ENCODE results near the gene BLTP2. TPM values are rescaled to one million over a fixed set of nuclear protein-coding genes. Genes with fewer than 3 reads are reported as not detected.
A peak's percentile ranks its signal among the peaks of the same experiment; 100 is the strongest.

The BLTP2 gene
- total RNA-seq, 1 experiment from 2014 or later = 137 TPM

DNA sequence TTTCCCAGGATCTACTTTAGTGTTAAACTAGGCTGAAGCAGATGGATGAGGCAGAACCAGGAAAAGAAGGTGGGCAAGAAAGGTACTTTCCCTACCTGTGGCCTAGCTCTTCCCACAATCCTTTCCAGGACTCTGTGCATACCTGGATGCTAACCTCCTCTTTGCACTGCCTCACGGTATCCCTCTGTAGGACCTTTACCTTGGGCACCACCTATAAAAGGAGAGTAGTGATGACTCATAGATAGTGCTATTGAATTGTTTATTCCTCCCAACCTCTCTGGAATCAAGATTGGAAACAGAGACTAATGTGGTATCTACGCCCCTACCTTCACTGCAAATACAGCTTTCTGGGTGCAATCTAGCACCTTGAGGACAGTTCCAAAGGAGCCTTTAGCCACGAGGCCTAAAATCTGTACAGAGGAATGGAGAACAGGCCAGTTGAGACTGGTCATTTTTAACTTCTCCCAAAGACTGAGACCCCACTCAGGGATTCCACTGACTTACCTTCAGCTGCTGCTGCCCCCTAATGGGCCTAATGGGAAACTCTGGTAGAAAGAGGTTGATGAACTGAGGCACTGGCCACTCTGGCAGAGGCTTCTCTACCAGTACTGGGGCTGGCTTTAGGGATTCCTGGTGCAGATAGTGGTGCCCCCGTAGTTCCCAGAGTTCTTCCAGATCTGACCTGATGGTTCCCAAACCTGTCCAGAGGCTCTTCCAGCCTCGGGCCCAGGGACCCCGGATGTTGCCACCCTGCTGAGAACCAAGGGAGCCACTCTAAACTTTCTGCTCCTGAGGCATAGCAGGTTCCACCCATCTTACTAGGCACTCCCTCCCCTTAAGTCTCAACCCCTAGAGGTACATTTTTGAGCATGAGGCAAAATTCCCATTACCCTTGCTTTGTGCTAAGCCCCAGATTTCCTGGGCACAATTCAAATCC, 31.8 kb downstream of the BLTP2 start:
- TF ChIP-seq, protein P1, sequence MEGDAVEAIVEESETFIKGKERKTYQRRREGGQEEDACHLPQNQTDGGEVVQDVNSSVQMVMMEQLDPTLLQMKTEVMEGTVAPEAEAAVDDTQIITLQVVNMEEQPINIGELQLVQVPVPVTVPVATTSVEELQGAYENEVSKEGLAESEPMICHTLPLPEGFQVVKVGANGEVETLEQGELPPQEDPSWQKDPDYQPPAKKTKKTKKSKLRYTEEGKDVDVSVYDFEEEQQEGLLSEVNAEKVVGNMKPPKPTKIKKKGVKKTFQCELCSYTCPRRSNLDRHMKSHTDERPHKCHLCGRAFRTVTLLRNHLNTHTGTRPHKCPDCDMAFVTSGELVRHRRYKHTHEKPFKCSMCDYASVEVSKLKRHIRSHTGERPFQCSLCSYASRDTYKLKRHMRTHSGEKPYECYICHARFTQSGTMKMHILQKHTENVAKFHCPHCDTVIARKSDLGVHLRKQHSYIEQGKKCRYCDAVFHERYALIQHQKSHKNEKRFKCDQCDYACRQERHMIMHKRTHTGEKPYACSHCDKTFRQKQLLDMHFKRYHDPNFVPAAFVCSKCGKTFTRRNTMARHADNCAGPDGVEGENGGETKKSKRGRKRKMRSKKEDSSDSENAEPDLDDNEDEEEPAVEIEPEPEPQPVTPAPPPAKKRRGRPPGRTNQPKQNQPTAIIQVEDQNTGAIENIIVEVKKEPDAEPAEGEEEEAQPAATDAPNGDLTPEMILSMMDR (conservative IDR thresholded peaks at IDR 0.05) = peak; percentile 76
- Histone ChIP-seq H3K23ac (ENCODE audit: insufficient read length, low read depth, low read length) (no peak overlapping the region), H3K9ac (ENCODE audit: extremely low read depth, insufficient read length, low read length) (no peak overlapping the region), H2BK20ac (ENCODE audit: low read depth, low read length, poor library complexity, severe bottlenecking) (no peak overlapping the region), H2BK120ac (ENCODE audit: low read depth, low read length, poor library complexity, severe bottlenecking) (no peak overlapping the region), H2BK15ac (ENCODE audit: low read depth, low read length) (no peak overlapping the region), H3K56ac (ENCODE audit: insufficient read length, low read depth, low read length) (no peak overlapping the region), H3K4me2 (ENCODE audit: insufficient read depth, insufficient read length, low read length) (no peak overlapping the region), H3K14ac (ENCODE audit: insufficient read depth, low read length) (no peak overlapping the region), H3K23me2 (ENCODE audit: insufficient read length, low read depth, low read length, poor library complexity, severe bottlenecking) (no peaks in the 10 kb centered on the region), H3K79me2 (ENCODE audit: insufficient read depth, low read length) (no peaks in the 10 kb centered on the region), H4K8ac (replicated peaks; ENCODE audit: insufficient read length, low read depth, low read length) (no peak overlapping the region), H3K18ac (ENCODE audit: insufficient read length, low read depth, low read length) (no peak overlapping the region), H3K4me1 (ENCODE audit: insufficient read depth, low read length) (no peaks in the 10 kb centered on the region), H2BK12ac (ENCODE audit: insufficient read length, low read depth, low read length) (no peak overlapping the region), H3K9me3 (ENCODE audit: control insufficient read depth, low read depth, low read length) (no peaks in the 10 kb centered on the region), H3K27me3 (ENCODE audit: insufficient read depth, low read length) (no peaks in the 10 kb centered on the region), H2AK5ac (ENCODE audit: insufficient read length, low read length) (no peak overlapping the region), H2BK5ac (ENCODE audit: insufficient read length, low read length) (no peak overlapping the region), H2AFZ (ENCODE audit: low read length) (no peak overlapping the region), H4K20me1 (ENCODE audit: control insufficient read depth, insufficient read depth, insufficient read length) (no peaks in the 10 kb centered on the region), H4K5ac (ENCODE audit: insufficient read length, low read depth, low read length) (no peak overlapping the region), H3T11ph (ENCODE audit: low read length) (no peak overlapping the region), H3K4ac (ENCODE audit: low read depth, low read length) (no peak overlapping the region), H4K91ac (ENCODE audit: insufficient read length, low read depth, low read length) (no peak overlapping the region), H3K27ac (ENCODE audit: insufficient read length, low read depth, low read length) (no peak overlapping the region), H3K79me1 (ENCODE audit: insufficient read depth, low read depth, low read length, poor library complexity, severe bottlenecking) (no peaks in the 10 kb centered on the region)
- Mint-ChIP-seq H3K4me1 (no peaks in the 10 kb centered on the region), H3K36me3 (ENCODE audit: insufficient read depth in 1 of 3, low read depth in 3 of 3) (peaks cover 30 to 93% (median 81%) of the 10 kb centered on the region in 3 experiments; a peak in 6 of 7 replicates), H3K4me3 (no peak overlapping the region), H3K27ac (peak overlapping the region in 2 of 3 experiments; percentile 30 to 64; a peak in 2 of 7 replicates), H3K27me3 (ENCODE audit: low read depth) (no peaks in the 10 kb centered on the region), H3K9me3 (no peaks in the 10 kb centered on the region)
- DNase-seq = peak; percentile 71
- WGBS (ENCODE audit: extremely low coverage, insufficient read length, low lambda C conversion rate) = no CpG with 5 or more reads among the region's 6 CpGs
